ENCODE results near the gene BLNK. TPM values are rescaled to one million over a fixed set of nuclear protein-coding genes. Genes with fewer than 3 reads are reported as not detected.

Gene BLNK
- total RNA-seq, 1 donor from 2014 or later: not detected

Other genes with a start within 250 kb of the BLNK start
- 23.4 and 25.1 TPM in 2 replicates for gene CCNJ, start 228.0 kb downstream of the BLNK start, total RNA-seq
- 7.3 and 11.4 TPM in 2 replicates for gene ZNF518A, start 141.3 kb downstream of the BLNK start, total RNA-seq
- not detected in 2 replicates for gene DNTT, start 32.9 kb upstream of the BLNK start, total RNA-seq
- not detected in 2 replicates for gene OPALIN, start 87.4 kb upstream of the BLNK start, total RNA-seq
- 0.11 and 0.13 TPM in 2 replicates for gene TLL2, start 242.4 kb upstream of the BLNK start, total RNA-seq

Measured in pulmonary artery endothelial cell (primary cell).